ENCODE results near the gene KCNQ4.

Gene KCNQ4

GRCh38 chr1:40755067-40755466 lies 28.5 kb upstream of the KCNQ4 start:
- Histone ChIP-seq H3K27ac (ENCODE audit: low read length) (no peak overlapping the region), H4K20me1 (ENCODE audit: insufficient read depth, low read length) (no peaks in the 10 kb centered on the region; the same call in 1 of the 2 replicates), H3K9ac (ENCODE audit: low read depth, low read length) (no peak overlapping the region), H3K9me3 (ENCODE audit: insufficient read depth, low read length, severe bottlenecking) (no peaks in the 10 kb centered on the region), H2AFZ (ENCODE audit: low read depth, low read length) (no peak overlapping the region), H3K4me1 (ENCODE audit: insufficient read depth, low read length) (no peaks in the 10 kb centered on the region), H3K4me2 (ENCODE audit: insufficient read depth, low read length) (no peak overlapping the region), H3K4me3 (ENCODE audit: low read depth in 1 of 2, low read length in 2 of 2) (no peak overlapping the region), H3K27me3 (ENCODE audit: insufficient read depth, low read length, poor library complexity) (no peaks in the 10 kb centered on the region), H3K79me2 (ENCODE audit: insufficient read depth, low read length) (no peaks in the 10 kb centered on the region), H3K36me3 (ENCODE audit: insufficient read depth, low read length) (peaks cover 94% of the 10 kb centered on the region)
- DNase-seq (no peak), ATAC-seq (ENCODE audit: insufficient read depth, low read depth) (no peak)
- no peak for TF ChIP-seq CTCF (IDR thresholded peaks at IDR 0.05; ENCODE audit: borderline replicate concordance, extremely low read depth, low read length, poor library complexity, severe bottlenecking)
- no peak for TF ChIP-seq EZH2 (IDR thresholded peaks at IDR 0.05; ENCODE audit: borderline replicate concordance, low read depth, low read length, severe bottlenecking)

- H3K4me3 ChIP-seq (ENCODE audit: low read depth in 1 of 2, low read length in 2 of 2) = no peak overlapping the region
- no peaks in the 10 kb centered on the region for H3K4me1 ChIP-seq (ENCODE audit: insufficient read depth, low read length)
- no peaks in the 10 kb centered on the region for H3K79me2 ChIP-seq (ENCODE audit: insufficient read depth, low read length)
- no peak overlapping the region for H3K9ac ChIP-seq (ENCODE audit: low read depth, low read length)
- H3K9me3 ChIP-seq (ENCODE audit: insufficient read depth, low read length, severe bottlenecking) = no peaks in the 10 kb centered on the region
- no peaks in the 10 kb centered on the region; the same call in 1 of the 2 replicates for H4K20me1 ChIP-seq (ENCODE audit: insufficient read depth, low read length)
- no peaks in the 10 kb centered on the region for H3K27me3 ChIP-seq (ENCODE audit: insufficient read depth, low read length, poor library complexity)
- H3K4me2 ChIP-seq (ENCODE audit: insufficient read depth, low read length) = no peak overlapping the region
- no peak for DNase-seq
- H3K27ac ChIP-seq (ENCODE audit: low read length) = no peak overlapping the region
- TF ChIP-seq EZH2 (IDR thresholded peaks at IDR 0.05; ENCODE audit: borderline replicate concordance, low read depth, low read length, severe bottlenecking) (no peak), CTCF (IDR thresholded peaks at IDR 0.05; ENCODE audit: borderline replicate concordance, extremely low read depth, low read length, poor library complexity, severe bottlenecking) (no peak)
- no peak overlapping the region for H2AFZ ChIP-seq (ENCODE audit: low read depth, low read length)
- no peak for ATAC-seq (ENCODE audit: insufficient read depth, low read depth)
- H3K36me3 ChIP-seq (ENCODE audit: insufficient read depth, low read length) = peaks cover 95% of the 10 kb centered on the region
These were observed 27.1 kb upstream of the KCNQ4 start for GRCh38 chr1:40756523-40756922.

GRCh38 chr1:40757084-40757483 lies 26.5 kb upstream of the KCNQ4 start:
- H3K4me1 ChIP-seq (ENCODE audit: insufficient read depth, low read length) = no peaks in the 10 kb centered on the region
- no peak overlapping the region for H3K4me3 ChIP-seq (ENCODE audit: low read depth in 1 of 2, low read length in 2 of 2)
- no peak for ATAC-seq (ENCODE audit: insufficient read depth, low read depth)
- peaks cover 99% of the 10 kb centered on the region for H3K36me3 ChIP-seq (ENCODE audit: insufficient read depth, low read length)
- H3K79me2 ChIP-seq (ENCODE audit: insufficient read depth, low read length) = no peaks in the 10 kb centered on the region
- no peak for TF ChIP-seq EZH2 (IDR thresholded peaks at IDR 0.05; ENCODE audit: borderline replicate concordance, low read depth, low read length, severe bottlenecking)
- no peak for TF ChIP-seq CTCF (IDR thresholded peaks at IDR 0.05; ENCODE audit: borderline replicate concordance, extremely low read depth, low read length, poor library complexity, severe bottlenecking)
- no peak overlapping the region for H2AFZ ChIP-seq (ENCODE audit: low read depth, low read length)
- H3K27me3 ChIP-seq (ENCODE audit: insufficient read depth, low read length, poor library complexity) = no peaks in the 10 kb centered on the region
- no peak overlapping the region for H3K9ac ChIP-seq (ENCODE audit: low read depth, low read length)
- no peaks in the 10 kb centered on the region for H3K9me3 ChIP-seq (ENCODE audit: insufficient read depth, low read length, severe bottlenecking)
- no peak overlapping the region for H3K27ac ChIP-seq (ENCODE audit: low read length)
- H3K4me2 ChIP-seq (ENCODE audit: insufficient read depth, low read length) = no peak overlapping the region
- no peak for DNase-seq
- H4K20me1 ChIP-seq (ENCODE audit: insufficient read depth, low read length) = no peaks in the 10 kb centered on the region; the same call in 1 of the 2 replicates

- H3K9ac ChIP-seq (ENCODE audit: low read depth, low read length) = no peak overlapping the region
- H3K9me3 ChIP-seq (ENCODE audit: insufficient read depth, low read length, severe bottlenecking) = no peaks in the 10 kb centered on the region
- H4K20me1 ChIP-seq (ENCODE audit: insufficient read depth, low read length) = no peaks in the 10 kb centered on the region; the same call in 1 of the 2 replicates
- H3K79me2 ChIP-seq (ENCODE audit: insufficient read depth, low read length) = no peaks in the 10 kb centered on the region
- no peak overlapping the region for H3K4me3 ChIP-seq (ENCODE audit: low read depth in 1 of 2, low read length in 2 of 2)
- DNase-seq (no peak), ATAC-seq (ENCODE audit: insufficient read depth, low read depth) (no peak)
- H3K4me2 ChIP-seq (ENCODE audit: insufficient read depth, low read length) = no peak overlapping the region
- H3K27ac ChIP-seq (ENCODE audit: low read length) = no peak overlapping the region
- H3K4me1 ChIP-seq (ENCODE audit: insufficient read depth, low read length) = no peaks in the 10 kb centered on the region
- H2AFZ ChIP-seq (ENCODE audit: low read depth, low read length) = no peak overlapping the region
- H3K27me3 ChIP-seq (ENCODE audit: insufficient read depth, low read length, poor library complexity) = no peaks in the 10 kb centered on the region
- TF ChIP-seq CTCF (IDR thresholded peaks at IDR 0.05; ENCODE audit: borderline replicate concordance, extremely low read depth, low read length, poor library complexity, severe bottlenecking) (no peak), EZH2 (IDR thresholded peaks at IDR 0.05; ENCODE audit: borderline replicate concordance, low read depth, low read length, severe bottlenecking) (no peak)
- H3K36me3 ChIP-seq (ENCODE audit: insufficient read depth, low read length) = peaks cover 98% of the 10 kb centered on the region
These were observed 25.6 kb upstream of the KCNQ4 start for GRCh38 chr1:40758004-40758403.

All from DND-41 (cell line).